ENCODE results near the gene TBX15. TPM values are rescaled to one million over a fixed set of nuclear protein-coding genes. Genes with fewer than 3 reads are reported as not detected.

The TBX15 gene
- total RNA-seq, 4 donors from 2014 or later: 3.3 to 10.8 (median 3.5) TPM

DNA sequence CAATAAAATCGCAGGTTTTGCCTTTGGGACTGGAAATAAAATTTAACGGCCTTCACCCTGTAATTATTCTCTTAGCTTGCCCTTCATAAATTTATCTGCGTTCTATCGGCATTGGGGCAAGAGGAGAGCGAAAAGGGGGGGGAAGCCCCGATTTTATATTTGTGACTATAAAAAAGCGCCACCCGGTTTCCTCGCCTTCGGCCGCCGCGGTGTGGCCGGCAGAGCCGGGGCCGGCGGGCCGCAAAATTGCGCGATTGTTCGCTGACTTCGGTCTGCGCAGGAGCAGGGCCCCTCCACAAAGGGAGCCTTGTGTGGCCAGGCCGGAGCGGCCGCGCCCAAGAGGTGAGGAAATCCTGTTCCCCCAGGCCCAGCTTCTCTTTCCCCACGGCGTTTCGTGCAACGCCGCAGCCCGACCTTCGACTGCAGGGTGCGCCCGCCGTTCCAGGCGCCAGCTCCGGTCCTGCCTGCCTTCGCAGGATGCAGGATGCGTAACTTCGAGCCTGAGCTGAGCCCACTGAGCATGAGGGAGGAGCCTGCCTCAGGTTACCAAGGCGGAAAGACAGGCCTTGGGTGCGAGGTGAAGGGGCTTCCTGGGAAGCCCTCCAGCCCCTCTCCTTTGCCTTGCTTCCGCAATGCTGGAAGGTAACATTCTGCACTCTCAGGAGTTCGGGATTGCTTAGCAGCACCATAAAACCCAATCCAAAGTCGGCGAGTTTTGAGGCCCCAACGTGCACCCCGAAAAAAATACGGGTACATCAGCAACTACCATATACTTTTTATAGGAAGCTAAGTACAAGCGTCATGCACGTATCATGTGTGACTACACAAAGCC lies 4.9 kb upstream of the TBX15 start:
- 42% methylated on average over 52 of the region's 53 CpGs for WGBS
- DNase-seq (ENCODE audit: low spot score in 2 of 2): no peak
- no peak overlapping the region for H3K4me3 ChIP-seq
- peaks cover 99% of the 10 kb centered on the region for H3K27me3 ChIP-seq
- no peak for TF ChIP-seq POLR2AphosphoS5 (IDR thresholded peaks at IDR 0.05)
- TF ChIP-seq EP300 (IDR thresholded peaks at IDR 0.05): no peak
- TF ChIP-seq, protein P1, sequence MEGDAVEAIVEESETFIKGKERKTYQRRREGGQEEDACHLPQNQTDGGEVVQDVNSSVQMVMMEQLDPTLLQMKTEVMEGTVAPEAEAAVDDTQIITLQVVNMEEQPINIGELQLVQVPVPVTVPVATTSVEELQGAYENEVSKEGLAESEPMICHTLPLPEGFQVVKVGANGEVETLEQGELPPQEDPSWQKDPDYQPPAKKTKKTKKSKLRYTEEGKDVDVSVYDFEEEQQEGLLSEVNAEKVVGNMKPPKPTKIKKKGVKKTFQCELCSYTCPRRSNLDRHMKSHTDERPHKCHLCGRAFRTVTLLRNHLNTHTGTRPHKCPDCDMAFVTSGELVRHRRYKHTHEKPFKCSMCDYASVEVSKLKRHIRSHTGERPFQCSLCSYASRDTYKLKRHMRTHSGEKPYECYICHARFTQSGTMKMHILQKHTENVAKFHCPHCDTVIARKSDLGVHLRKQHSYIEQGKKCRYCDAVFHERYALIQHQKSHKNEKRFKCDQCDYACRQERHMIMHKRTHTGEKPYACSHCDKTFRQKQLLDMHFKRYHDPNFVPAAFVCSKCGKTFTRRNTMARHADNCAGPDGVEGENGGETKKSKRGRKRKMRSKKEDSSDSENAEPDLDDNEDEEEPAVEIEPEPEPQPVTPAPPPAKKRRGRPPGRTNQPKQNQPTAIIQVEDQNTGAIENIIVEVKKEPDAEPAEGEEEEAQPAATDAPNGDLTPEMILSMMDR (IDR thresholded peaks at IDR 0.05): no peak
- TF ChIP-seq POLR2A (IDR thresholded peaks at IDR 0.05): no peak
- no peaks in the 10 kb centered on the region for H3K9me3 ChIP-seq
- no peaks in the 10 kb centered on the region for H3K36me3 ChIP-seq
- H3K4me1 ChIP-seq: peaks cover 7% of the 10 kb centered on the region
- no peak overlapping the region for H3K27ac ChIP-seq

DNA sequence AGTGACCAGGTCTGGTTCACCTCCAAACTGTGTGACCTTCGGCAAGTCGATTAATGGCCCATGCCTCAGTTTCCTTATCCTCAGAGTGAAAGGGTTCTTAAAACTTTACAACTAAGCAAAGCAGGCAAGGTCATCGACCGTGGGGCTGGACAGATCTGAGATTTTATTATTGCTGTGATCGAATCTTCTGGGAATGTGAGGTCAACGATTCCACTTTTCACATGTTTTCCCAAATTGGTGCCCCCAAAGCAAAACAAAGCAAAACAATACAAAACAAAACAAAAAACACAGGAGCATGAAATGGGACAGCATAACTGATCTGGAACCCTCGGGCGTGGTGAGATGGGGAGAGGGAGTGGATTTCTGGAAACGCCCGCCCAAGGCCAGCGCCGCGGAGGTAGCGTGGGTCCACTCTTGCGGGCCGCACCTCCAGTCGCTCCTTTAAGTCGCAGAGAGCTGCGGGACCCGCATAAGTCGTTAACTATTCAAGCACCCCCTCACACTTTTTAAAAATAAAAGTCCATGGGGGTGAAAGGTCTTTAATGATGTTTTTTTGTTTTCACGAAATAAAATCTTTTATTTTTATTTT lies 4.2 kb upstream of the TBX15 start:
- TF ChIP-seq, protein P1 (IDR thresholded peaks at IDR 0.05): no peak
- TF ChIP-seq EP300 (IDR thresholded peaks at IDR 0.05) (no peak), POLR2AphosphoS5 (IDR thresholded peaks at IDR 0.05) (no peak), POLR2A (IDR thresholded peaks at IDR 0.05) (no peak)
- Histone ChIP-seq H3K36me3 (no peaks in the 10 kb centered on the region), H3K4me3 (no peak overlapping the region), H3K27ac (no peak overlapping the region), H3K4me1 (peaks cover 15% of the 10 kb centered on the region), H3K9me3 (no peaks in the 10 kb centered on the region), H3K27me3 (peaks cover 99% of the 10 kb centered on the region)
- WGBS: 47% methylated on average over 22 of the region's 22 CpGs
- no peak for DNase-seq (ENCODE audit: low spot score in 2 of 2)

DNA sequence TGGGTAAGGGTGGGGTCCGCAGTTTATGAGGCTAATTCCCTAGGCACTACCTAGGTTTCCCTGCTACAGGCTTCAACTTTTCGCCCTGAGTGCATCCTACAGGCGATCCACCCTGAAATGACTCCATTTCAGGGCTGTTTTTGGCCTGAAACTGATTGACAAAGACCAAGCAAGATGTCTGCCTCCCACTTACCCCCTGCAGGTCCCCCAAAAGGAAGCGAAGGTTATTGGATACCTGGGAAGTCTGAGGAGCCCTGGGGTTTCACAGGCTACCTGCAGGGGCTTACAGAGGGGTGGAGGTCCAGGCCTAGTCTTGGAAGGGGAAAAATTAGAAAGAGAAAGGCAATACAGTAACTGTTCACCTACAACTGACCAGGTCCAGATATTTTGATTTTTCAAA lies 3.3 kb upstream of the TBX15 start:
- Histone ChIP-seq H3K27me3 (peaks cover 100% of the 10 kb centered on the region), H3K9me3 (no peaks in the 10 kb centered on the region), H3K36me3 (no peaks in the 10 kb centered on the region), H3K4me3 (no peak overlapping the region), H3K4me1 (peaks cover 23% of the 10 kb centered on the region), H3K27ac (no peak overlapping the region)
- 59% methylated on average over 4 of the region's 4 CpGs for WGBS
- no peak for DNase-seq (ENCODE audit: low spot score in 2 of 2)
- TF ChIP-seq POLR2AphosphoS5 (IDR thresholded peaks at IDR 0.05) (no peak), EP300 (IDR thresholded peaks at IDR 0.05) (no peak), POLR2A (IDR thresholded peaks at IDR 0.05) (no peak)
- TF ChIP-seq, protein P1 (IDR thresholded peaks at IDR 0.05): no peak

DNA sequence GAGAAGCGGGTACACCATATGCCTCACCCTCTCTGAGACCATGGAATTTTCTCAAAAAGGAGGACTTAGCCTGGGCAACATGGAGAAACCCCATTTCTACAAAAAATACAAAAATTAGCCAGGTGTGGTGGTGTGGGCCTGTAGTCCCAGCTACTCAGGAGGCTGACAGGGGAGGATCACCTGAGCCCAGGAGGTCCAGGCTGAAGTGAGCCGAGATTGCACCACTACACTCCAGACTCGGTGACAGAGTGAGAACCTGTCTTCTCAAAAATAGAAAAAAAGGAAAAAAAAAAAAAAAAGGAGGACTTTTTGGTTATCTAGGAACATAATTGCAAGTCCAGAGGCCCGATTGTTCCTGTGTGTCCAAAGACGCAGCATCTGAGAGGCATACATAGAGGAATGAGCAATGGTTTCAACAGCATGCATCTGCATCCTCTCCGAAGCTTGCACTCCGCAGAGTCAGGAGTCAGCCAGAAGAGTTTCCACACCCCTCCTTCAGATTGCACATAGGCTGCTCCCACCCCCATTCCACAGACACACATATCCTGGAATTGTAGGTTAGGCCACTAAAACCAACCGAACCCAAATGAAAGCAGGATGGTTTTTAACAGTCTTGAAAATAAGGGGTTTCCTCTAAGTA lies 2.5 kb upstream of the TBX15 start:
- no peak overlapping the region for H3K4me3 ChIP-seq
- WGBS: 73% methylated on average over 8 of the region's 8 CpGs
- H3K9me3 ChIP-seq: no peaks in the 10 kb centered on the region
- TF ChIP-seq POLR2AphosphoS5 (IDR thresholded peaks at IDR 0.05) (no peak), EP300 (IDR thresholded peaks at IDR 0.05) (no peak), POLR2A (IDR thresholded peaks at IDR 0.05) (no peak)
- TF ChIP-seq, protein P1 (IDR thresholded peaks at IDR 0.05): no peak
- H3K36me3 ChIP-seq: no peaks in the 10 kb centered on the region
- H3K27ac ChIP-seq: no peak overlapping the region
- peaks cover 100% of the 10 kb centered on the region for H3K27me3 ChIP-seq
- H3K4me1 ChIP-seq: peaks cover 31% of the 10 kb centered on the region
- no peak for DNase-seq (ENCODE audit: low spot score in 2 of 2)

DNA sequence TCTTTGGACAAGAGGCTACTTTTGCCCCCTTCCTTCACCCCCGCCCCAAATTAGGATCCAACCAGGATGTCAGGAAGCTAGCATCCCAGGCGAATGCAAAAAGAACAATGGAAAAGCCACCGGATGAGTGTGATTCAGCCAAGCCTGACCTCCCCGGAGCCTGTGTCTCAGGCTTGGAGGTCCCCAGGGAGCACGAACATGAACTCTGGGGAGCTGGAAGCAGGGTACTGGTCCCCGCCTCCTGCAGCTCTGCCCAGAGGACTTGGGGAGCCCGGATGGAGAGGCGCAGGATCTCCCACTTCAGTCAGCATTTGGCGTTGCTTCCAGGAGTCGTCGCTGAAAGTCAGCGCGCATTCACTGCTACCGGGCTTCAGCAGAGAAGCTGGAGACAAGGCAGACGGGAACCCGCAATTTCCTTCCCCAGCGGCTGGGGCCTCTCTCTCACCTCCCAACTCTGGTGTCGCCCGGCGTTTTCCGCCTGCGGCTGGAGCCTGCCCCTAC lies 1.8 kb upstream of the TBX15 start:
- no peak overlapping the region for H3K4me3 ChIP-seq
- peak overlapping the region; percentile 84 for H3K27ac ChIP-seq
- TF ChIP-seq POLR2AphosphoS5 (IDR thresholded peaks at IDR 0.05) (no peak), EP300 (IDR thresholded peaks at IDR 0.05) (no peak), POLR2A (IDR thresholded peaks at IDR 0.05) (no peak)
- TF ChIP-seq, protein P1 (IDR thresholded peaks at IDR 0.05): no peak
- no peaks in the 10 kb centered on the region for H3K9me3 ChIP-seq
- H3K36me3 ChIP-seq: no peaks in the 10 kb centered on the region
- no peak for DNase-seq (ENCODE audit: low spot score in 2 of 2)
- peaks cover 100% of the 10 kb centered on the region for H3K27me3 ChIP-seq
- peaks cover 37% of the 10 kb centered on the region for H3K4me1 ChIP-seq
- WGBS: 50% methylated on average over 17 of the region's 22 CpGs

Measured in suprapubic skin (tissue), 4 donors.